ENCODE results near the gene ZNF562. TPM values are rescaled to one million over a fixed set of nuclear protein-coding genes. Genes with fewer than 3 reads are reported as not detected.

Gene ZNF562
- polyA plus RNA-seq, 10 donors, result 13.0 to 22.6 (median 18.0) TPM

DNA sequence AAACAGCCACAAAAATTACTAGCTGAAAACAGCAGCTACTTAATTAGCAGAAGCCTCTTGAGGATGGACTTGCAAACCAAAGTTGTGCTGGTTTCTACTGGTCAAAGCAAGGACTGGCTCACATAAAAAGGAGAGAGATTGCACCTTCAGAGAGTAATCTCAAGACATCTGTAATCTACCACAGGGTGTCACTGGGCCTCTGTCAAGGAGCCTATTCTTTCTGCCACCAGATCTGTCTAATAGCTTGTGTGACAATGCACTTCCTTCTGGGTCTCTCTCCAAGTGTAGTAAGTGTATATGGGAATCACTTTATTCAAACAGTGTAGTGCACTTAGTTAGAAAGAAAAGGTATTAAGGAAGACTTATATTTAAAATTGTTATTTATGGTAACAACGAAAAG is 29.4 kb downstream of the ZNF562 start:
- DNase-seq, result no peak

DNA sequence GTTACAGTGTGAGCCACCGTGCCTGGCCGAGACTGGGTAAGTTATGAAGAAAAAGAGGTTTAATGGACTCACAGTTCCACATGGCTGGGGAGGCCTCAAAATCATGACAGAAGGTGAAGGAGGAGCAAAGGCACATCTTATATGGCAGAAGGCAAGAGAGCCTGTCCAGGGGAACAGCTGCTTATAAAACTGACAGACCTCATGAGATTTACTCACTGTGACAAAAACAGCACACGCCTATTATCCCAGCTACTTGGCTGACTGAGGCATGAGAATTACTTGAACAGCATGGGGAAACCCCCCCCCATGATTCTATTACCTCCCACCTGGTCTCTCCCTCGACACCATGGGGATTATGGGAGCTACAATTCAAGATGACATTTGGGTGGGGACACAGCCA is 30.4 kb downstream of the ZNF562 start:
- no peak for DNase-seq

DNA sequence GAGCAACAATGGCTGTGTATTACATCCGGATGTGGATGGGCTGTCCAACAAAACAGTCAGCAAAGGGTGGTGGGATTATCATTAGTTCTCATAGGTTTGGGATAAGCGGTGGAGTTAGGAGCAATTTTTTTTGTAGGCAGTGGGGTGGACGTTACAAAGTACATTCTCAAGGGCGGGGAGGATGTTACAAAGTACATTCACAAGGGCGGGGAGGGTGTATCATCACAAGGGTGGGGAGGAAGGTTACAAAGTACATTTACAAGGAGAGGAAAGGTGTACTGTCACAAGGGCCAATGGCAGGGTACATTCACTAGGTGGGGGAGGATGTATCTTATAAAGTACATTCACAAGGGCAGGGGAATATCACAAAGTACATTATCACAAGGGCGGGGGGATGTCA is 33.1 kb downstream of the ZNF562 start:
- DNase-seq, result no peak

DNA sequence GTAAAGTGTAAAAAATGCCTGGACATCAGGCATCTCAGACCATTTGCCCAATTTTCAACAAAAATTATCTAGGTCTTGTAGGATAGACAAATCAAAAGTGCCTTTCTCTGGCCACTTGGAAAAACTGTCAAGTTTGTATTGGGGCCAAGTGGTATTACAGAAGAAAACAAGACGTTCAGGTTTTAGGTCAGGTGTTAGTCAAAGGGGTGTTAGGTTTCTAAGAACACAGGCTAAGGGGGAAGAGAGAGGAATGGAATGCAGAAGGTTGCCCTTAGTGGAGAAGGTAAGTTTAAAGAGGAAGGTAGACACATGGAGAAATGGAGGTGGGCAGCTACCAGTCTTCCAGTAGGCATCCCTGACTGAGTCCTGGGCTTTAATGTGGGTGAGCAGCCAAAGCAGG is 33.9 kb downstream of the ZNF562 start:
- no peak for DNase-seq

DNA sequence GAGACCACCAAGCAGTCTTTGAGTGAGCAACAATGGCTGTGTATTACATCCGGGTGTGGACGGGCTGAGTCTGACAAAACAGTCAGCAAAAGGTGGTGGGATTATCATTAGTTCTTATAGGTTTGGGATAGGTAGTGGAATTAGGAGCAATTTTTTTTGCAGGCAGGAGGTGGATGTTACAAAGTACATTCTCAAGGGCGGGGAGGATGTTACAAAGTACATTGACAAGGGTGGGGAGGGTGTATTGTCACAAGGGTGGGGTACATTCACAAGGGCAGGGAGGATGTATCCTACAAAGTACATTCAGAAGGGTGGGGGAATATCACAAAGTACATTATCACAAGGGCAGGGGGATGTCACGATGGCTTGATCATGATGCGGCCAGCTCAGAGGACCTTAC is 38.9 kb downstream of the ZNF562 start:
- DNase-seq, result no peak

DNA sequence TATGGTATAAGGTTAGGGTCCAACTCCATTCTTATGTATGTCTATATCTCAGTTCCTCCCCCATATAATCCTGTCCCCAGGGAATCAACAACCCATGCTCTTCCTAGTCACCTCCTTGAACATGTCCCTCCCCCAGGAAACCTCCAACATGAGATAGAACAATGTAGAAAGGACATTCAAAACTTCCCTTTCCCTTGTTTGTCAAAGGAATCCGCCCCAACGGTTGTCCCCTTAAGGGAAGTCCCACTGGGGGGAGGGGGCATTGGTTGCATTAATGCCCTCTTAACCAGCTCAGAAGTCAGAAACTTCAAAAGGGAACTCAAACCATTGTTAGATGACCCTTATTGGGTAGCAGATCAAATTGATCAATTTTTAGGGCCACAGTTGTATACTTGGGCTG is 47.0 kb downstream of the ZNF562 start:
- DNase-seq, result no peak

DNA sequence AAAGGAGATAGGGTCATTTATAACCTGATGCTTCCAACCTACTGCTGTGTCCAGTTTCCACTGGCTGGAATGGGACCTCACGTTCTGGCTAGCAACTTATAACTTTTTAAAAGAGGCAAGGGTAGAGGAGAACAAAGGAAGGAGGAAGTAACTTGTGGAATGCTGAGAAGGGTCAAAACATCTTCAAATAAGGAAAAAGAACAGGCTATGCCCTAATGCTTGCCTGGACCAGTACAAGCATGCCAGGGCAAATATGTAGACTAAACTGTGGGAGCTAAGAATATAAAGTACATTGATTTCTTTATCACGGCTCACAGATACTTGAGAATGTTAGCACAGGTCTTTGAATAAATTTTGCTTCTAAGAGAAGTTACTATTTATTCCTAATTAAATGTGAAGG is 52.4 kb downstream of the ZNF562 start:
- DNase-seq, result peak in 1 of 3 donors; percentile 8

DNA sequence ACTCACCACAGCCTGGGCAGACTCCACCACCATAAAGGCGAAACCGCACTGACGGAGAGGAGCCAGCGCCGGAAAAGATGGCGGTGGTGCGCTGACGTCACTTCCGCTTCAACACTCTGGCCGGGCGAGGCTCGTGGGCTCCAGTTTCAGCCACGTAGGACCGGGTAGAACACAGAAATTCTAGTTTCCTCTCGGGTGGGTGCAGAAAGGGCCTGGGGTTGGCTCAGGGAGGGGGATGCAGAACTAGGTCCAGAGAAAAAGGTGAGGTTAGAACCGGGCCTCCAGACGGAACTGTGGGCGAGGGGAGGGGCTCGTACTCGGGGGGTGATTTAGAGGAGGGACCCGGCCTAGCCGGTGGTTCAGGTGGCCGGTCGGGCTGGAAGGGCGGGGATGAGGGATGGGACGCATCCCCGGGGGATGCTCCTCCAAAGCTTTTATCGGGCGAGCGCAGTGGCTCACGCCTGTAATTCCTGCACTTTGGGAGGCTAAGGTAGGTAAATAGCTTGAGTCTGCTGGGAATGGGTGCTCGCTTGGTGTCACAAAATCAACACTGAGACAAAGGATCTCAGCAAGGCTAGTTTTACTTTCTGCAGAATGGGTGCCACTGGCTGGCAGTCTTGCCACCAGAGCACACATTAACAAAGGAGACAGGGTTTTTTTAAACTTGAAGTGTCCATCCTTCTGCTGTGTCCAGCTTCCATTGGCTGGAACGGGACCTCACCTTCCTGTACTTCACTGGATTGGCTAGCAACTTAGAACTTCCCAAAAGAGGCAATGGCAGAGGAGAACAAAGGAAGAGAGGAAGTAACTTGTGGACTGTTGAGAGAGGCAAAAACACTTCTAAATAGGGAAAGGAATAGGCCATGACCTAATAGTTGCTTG is 53.5 kb downstream of the ZNF562 start, which contains the start of gene ZNF561:
TSS of gene ZNF561 (minus strand) at position 77 of the 882 bp plus-strand sequence. CDS start 1,776 bp downstream, outside the sequence.
- DNase-seq, result peak; percentile 90 to 97 (median 93)

DNA sequence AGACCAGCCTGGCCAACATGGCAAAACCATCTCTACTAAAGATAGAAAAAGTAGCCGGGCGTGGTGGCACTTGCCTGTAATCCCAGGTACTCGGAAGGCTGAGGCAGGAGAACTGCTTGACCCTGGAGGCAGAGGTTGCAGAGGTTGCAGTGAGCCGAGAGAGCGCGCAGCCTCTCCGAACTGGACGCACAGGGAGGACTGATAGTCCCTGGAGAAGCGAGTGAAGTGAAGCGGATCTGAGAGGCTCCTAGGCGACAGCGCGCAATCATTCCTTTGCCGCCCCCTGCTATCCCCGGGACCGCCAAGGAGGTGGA is 54.1 kb downstream of the ZNF562 start:
- no peak for DNase-seq

DNA sequence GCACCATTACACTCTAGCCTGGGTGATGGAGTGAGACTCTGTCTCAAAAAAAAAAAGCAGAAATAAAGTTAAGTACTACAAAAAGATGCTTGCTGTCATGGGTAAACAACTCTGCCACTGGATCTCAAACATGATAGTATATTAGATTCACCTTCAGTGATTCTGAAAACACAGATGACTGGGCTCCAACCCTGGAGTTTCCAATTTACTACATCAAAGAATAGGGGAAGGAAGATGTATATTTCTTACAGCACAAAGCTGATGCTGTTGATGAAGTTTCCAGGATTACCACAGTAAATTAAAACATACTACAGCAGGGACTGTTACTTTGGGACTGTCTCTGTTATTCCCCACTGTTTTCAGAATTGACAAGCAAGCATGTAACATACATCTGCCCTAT is 59.1 kb downstream of the ZNF562 start:
- DNase-seq, result no peak

DNA sequence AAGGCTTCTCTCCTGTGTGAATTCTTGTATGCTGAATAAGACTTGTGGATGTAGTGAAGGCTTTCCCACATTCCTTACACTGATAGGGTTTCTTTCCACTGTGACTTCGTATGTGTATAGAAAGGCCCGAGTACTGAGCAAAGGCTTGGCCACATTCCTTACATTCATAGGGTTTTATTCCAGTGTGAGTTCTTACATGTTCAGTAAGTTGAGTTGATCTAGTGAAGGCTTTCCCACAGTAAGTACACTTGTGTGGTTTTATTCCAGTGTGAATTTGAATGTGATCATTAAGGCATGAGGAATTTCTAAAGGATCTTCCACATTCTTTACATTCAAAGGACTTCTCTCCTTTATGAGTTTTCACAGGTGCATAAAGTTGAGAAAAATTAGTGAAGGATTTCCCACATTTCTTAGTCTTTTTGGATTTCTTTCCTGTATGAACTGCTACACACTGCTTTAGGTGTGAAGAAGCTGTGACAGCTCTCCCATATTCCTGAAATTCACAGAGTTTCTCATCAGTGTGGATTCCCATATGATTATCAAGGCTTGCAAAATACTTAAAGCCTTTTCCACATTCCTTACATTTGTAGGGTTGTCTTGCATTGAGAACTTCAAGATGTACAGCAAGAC is 64.3 kb downstream of the ZNF562 start:
- DNase-seq, result no peak

DNA sequence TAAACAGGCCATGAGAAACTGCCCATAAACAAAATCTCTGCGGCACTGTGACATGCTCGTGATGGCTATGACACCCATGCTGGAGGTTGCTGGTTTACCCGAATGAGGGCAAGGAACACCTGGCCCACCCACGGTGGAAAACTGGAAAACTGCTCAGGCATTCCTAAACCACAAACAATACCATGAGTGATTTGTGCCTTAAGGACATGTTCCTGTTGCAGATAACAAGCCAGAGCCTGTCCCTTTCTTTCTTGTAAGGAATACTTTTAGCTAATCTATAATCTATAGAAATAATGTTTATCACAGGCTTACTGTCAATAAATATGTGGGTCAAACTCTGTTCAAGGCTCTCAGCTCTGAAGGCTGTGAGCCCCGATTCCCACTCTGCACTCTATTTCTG is 66.0 kb downstream of the ZNF562 start:
- DNase-seq, result no peak

DNA sequence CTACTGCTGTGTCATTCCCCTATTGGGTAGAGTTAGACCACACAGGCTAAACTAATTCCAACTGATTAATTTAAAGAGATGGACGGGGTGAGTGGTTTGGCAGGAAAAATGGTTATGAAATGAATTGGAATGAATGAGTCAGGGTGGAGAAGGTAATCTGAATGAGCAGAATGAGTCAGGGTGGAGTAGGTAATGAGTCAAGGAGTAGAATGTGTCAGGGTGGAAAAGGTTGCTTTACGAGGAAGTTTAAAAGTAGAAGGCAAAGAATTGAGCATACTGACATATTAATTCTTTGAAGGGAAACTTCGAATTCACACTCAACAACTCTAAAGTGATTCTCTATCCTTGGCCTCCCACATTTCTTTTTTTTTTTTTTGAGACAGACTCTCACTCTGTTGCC is 77.9 kb downstream of the ZNF562 start:
- DNase-seq, result peak in 1 of 3 donors; percentile 23

Other genes with a start within 250 kb of the ZNF562 start
- 10 to 100 TPM; 10.7 to 44.6 (median 24.8) TPM for gene ZNF266, start 239.5 kb downstream of the ZNF562 start, polyA plus RNA-seq (ENCODE audit: insufficient read length in 10 of 10)
- gene ZNF560, start 176.5 kb downstream of the ZNF562 start, polyA plus RNA-seq (ENCODE audit: insufficient read length in 10 of 10), result under 1 TPM in 9 of 10 donors, not detected in 1; 0.09 to 0.71 (median 0.23) TPM
- 10 to 100 TPM in 9 of 10 donors, 1 to 10 TPM in 1; 9.5 to 14.7 (median 12.5) TPM for gene ZNF426, start 136.5 kb downstream of the ZNF562 start, polyA plus RNA-seq (ENCODE audit: insufficient read length in 10 of 10)
- 10 to 100 TPM in 5 of 10 donors, 1 to 10 TPM in 5; 6.4 to 15.6 (median 9.6) TPM for gene ZNF121, start 90.6 kb downstream of the ZNF562 start, polyA plus RNA-seq (ENCODE audit: insufficient read length in 10 of 10)
- gene ZNF561, start 53.9 kb downstream of the ZNF562 start, polyA plus RNA-seq (ENCODE audit: insufficient read length in 10 of 10), result 10 to 100 TPM; 26.7 to 40.1 (median 35.2) TPM
- gene ZNF846, start 93.6 kb upstream of the ZNF562 start, polyA plus RNA-seq (ENCODE audit: insufficient read length in 10 of 10), result 10 to 100 TPM in 5 of 10 donors, 1 to 10 TPM in 5; 5.1 to 15.0 (median 9.5) TPM
- 10 to 100 TPM; 22.8 to 30.1 (median 26.8) TPM for gene FBXL12, start 144.0 kb upstream of the ZNF562 start, polyA plus RNA-seq (ENCODE audit: insufficient read length in 10 of 10)
- gene UBL5, start 152.8 kb upstream of the ZNF562 start, polyA plus RNA-seq (ENCODE audit: insufficient read length in 10 of 10), result 100 to 1,000 TPM; 152 to 220 (median 187) TPM
- 10 to 100 TPM; 51.0 to 80.8 (median 59.4) TPM for gene PIN1, start 160.2 kb upstream of the ZNF562 start, polyA plus RNA-seq (ENCODE audit: insufficient read length in 10 of 10)

Data from muscle of back (tissue), 11 donors.